Stimulated activated CD4-positive, alpha-beta T cell treated with anti-CD3 and anti-CD28 coated beads, Interleukin-15, amount 100 ng/mL, for 24 hours (primary cell): ENCODE data around the gene LIMK2.
"Not testable (repeated sequence)": the region's sequence is repeated elsewhere in the genome, so short reads cannot be mapped to it uniquely, and the experiment has no call there.

Experiments used
- DNase-seq: peaks from one replicate; pipeline ENCODE4 v3.0.0-alpha.2; 2020

LIMK2 gene

DNA sequence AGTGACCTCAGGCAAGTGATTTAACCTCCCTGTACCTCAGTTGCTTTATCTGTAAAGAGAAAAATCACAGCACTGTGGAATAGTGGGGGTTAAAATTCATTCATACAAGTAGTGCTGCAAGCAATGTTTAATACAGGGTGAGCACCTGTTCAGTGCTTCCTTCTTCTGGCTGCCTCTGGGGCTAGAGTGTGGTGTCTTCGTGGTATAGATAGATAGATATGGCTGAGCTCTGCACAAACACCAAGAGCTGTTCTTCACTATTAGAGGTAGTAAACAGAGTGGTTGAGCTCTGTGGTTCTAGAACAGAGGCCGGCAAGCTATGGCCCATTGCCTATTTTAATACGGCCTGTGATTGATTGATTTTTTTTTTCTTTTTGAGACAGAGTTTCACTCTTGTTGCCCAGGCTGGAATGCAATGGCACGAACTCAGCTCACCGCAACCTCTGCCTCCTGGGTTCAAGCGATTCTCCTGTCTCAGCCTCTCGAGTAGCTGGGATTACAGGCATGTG is 32.9 kb downstream of the LIMK2 start:
- no peak for DNase-seq

GRCh38 chr22:31245998-31246397 is 33.9 kb downstream of the LIMK2 start:
- not testable (repeated sequence) for DNase-seq

- DNase-seq = no peak
Observed at GRCh38 chr22:31246687-31247086, 34.6 kb downstream of the LIMK2 start.

DNA sequence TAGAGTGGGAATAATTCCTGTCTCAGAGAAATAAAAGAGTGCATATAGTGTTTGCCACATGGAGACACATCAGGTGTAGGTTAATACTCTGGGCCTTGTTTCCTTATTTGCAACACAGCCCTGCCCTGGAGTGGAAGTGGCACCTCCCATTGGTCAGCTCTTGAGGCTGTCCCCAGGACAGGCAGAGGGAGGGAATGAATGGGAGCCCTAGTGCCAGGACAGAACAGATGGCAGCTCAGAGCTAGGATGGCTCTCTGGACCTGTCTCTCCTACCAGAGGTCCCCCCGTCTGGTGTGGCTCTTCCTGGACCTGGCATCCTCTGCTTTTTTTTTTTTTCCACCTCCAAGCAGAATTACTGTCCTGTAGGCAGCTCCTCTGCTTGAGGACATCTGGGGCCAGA is 35.6 kb downstream of the LIMK2 start:
- DNase-seq = no peak

GRCh38 chr22:31248138-31248745 is 36.1 kb downstream of the LIMK2 start:
- peak; percentile 74 for DNase-seq

- no peak for DNase-seq
Observed at GRCh38 chr22:31248965-31249958, 37.2 kb downstream of the LIMK2 start.

- DNase-seq = no peak
Observed at GRCh38 chr22:31250740-31251600, 38.9 kb downstream of the LIMK2 start.

DNA sequence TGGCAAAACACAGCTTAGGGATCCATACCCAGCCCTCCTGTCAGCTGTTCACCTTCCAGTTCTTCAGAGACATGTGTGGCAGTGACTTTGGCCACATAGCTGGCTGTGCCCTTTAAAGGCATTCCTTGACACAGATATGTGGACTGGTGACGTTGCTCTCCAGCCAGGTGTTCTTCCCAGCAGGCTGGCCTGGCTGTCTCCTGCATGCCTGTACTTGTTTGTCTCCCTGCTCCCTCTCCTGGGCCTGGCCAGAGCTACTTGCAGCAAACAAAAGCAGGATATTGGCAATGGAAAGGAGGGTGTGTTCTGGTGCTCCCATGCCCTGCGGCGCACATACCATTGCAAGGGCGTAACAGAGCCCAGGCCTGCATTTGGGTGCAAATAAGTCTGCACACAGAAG is 41.9 kb downstream of the LIMK2 start:
- no peak for DNase-seq

DNA sequence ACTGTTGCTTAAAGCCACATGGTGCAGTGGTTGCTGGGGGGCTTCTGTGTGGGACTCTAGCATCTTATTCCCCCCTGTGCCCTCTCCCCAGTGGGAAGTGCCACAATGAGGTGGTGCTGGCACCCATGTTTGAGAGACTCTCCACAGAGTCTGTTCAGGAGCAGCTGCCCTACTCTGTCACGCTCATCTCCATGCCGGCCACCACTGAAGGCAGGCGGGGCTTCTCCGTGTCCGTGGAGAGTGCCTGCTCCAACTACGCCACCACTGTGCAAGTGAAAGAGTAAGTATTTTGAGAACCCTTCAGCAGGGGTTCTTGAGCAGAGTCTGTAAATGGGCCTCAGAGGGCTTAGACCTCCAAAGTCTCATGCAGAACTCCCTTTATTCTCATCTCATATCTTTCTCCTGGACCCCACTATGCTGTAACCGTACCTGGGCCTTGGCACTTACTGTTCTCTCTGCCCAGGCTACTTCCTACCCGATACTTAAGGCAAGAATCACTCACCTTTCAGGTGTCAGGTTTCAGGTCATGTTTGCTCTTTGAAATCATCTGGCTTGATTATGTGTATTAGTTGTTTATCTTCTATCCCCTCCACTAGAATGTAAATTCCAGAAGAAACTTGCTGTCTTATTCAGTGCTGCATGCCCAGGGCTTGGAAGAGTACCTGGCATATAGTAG is 47.8 kb downstream of the LIMK2 start:
- no peak for DNase-seq

- no peak for DNase-seq
Observed at GRCh38 chr22:31260474-31260856, 48.4 kb downstream of the LIMK2 start.

DNA sequence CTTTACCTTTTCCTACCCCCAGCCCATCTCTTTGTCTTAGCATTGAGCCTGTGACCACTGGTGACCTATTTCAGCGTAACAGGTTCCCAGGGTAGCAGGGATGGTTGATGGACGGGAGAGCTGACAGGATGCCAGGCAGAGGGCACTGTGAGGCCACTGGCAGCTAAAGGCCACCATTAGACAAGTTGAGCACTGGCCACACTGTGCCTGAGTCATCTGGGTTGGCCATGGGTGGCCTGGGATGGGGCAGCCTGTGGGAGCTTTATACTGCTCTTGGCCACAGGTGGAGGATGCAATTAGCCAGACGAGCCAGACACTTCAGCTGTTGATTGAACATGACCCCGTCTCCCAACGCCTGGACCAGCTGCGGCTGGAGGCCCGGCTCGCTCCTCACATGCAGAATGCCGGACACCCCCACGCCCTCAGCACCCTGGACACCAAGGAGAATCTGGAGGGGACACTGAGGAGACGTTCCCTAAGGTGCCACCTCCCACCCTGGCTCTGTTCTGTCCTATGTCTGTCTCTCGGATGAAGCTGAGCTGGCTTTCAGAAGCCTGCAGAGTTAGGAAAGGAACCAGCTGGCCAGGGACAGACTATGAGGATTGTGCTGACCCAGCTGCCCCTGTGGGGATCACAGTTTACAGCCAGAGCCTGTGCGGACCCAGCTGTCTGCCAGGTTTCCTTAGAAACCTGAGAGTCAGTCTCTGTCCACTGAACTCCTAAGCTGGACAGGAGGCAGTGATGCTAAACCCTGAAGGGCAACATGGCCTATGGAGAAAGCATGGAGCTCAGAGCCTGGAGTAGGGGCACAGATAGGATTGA is 50.4 kb downstream of the LIMK2 start:
- no peak for DNase-seq

DNA sequence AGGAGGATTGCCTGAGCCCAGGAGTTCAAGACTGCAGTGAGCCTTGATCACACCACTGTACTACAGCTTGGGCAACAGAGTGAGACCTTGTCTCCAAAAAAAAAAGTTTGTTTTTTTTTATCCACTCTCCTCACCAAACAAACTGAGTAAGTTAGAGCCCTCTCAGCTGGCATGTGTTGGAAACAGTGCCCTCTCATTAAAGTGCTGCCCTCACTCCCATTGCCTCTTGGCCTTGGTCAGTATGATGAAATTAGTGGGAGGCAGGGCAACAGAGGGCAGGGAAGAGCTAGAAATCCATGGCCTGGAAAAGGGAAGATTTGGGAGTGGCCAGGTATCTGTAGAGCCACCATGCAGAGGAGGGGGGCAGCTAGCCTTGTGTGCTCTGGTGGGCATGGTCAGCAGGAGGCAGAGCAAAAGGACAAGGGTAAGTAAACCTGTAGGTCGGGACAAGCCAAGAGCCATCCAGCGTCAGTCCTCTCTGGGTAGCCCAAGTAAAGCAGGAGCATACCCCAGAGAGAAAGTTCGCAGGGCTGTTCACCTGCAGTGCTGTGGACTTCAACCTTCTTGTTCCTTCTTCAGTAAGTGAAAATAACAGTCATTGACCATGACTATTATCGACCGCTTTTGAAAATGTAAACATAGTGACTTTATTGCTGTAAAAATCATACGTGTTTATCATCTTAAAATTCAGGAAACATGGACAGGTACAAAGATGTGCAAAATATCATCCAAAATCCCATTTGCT is 52.0 kb downstream of the LIMK2 start:
- no peak for DNase-seq

DNA sequence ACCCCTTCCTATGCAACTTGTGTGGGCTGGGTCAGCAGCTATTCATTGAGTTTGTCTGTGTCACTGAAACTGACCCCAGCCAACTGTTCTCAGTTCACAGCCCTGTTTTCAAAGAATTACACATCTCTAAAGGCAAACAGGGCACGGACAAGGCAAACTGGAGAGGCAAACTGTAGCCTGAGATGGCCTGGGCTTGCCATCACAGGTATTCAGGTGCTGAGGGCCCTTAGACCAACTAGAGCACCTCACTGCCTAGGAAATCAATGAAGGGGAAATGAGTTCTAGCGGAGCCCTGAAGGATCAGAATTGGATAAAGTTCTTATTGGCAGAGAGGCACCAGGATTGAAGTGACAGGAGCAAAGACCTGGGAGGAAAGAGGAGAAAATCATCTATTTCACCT is 56.2 kb downstream of the LIMK2 start:
- no peak for DNase-seq

DNA sequence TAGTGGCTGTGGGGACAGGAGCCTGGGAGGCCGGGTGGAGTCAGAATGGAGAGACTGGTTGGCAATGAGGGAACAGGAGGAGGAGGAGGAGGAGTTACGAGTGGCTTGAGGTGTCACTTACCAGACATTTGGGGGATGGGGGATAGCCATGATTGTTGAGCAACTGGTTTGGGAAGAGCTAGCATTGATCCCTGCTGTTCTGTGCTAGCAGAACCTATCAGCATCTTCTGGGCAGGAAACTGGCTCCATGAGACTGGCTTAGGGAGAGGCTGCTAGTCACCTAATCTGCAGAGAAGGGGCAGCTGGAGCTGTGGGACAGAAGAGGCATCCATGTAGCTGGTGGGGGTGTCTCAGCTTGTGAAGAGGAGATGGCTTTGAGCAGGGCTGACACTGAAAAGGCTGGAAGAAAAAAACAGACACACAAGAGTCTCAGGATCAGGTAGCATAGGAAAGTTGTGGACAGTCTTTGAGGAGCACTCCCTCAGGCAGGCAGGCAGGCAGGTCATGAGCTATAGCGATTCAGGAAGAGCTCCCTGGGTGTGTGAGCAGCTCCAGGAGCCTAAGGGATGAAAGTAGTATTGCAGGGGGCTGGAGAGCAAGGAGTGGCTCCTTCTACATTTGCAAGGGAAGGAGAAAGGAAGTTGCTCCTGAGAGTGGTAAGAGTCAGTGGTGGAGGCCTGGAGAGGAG is 57.9 kb downstream of the LIMK2 start:
- no peak for DNase-seq

GRCh38 chr22:31271026-31271425 is 58.9 kb downstream of the LIMK2 start:
- no peak for DNase-seq

DNA sequence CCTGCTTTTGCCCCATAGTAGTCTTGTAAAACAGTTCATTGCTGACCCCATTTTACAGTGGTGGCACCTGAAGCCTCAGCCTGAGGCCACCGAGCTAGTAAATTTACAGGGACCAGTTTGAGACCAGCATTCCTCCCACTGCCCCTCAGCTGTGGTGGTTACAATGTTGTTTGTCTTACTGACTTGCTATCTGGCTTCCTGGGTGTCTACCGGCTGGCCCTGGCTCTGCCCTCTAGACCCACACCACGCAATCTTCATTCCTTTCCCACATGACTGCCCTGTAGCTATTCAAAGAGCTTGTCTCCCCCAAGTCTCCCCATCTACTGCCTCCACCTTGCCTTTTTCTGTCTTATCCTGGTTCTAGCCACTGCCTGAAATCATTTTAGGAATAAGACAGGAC is 59.4 kb downstream of the LIMK2 start:
- no peak for DNase-seq

DNA sequence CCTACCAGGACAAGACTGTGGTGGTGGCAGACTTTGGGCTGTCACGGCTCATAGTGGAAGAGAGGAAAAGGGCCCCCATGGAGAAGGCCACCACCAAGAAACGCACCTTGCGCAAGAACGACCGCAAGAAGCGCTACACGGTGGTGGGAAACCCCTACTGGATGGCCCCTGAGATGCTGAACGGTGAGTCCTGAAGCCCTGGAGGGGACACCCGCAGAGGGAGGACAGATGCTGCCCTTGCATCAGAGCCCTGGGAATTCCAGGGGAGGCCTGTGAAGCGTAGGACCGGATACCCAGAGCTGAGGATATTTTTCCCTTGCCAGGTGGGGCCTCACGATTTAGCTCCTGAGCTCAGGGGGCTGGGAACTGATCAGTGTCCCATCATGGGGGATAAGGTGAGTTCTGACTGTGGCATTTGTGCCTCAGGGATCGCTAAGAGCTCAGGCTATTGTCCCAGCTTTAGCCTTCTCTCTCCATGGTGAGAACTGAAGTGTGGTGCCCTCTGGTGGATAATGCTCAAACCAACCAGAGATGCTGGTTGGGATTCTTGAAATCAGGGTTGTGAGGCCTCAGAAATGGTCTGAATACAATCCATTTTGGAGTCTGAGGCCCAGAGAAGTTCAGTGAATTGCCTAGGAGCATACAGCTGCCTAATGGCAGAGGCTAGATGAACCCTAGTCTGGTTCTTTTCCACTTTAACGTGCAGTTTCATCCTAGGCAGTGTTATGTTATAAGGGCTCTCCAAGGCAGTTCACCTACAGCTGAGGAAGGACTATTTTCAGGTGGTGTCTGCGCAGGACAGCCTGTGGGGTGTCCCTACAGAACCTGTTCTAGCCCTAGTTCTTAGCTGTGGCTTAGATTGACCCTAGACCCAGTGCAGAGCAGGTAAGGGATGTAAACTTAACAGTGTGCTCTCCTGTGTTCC is 60.7 kb downstream of the LIMK2 start:
- DNase-seq = peak; percentile 60

DNA sequence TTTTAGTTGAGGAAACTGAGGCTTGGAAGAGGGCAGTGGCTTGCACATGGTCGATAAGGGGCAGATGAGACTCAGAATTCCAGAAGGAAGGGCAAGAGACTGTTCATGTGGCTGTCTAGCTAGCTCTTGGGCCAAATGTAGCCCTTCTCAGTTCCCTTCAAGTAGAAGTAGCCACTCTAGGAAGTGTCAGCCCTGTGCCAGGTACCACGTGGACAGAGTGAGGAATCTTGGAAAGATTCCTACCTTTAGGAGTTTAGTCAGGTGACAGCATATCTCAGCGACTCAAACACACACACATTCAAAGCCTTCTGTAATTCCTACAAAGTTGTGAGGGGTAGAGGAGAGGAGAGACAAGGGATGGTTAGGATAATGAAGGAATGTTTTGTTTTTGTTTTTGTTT is 61.9 kb downstream of the LIMK2 start:
- DNase-seq = no peak

GRCh38 chr22:31275018-31275417 is 62.9 kb downstream of the LIMK2 start:
- DNase-seq = no peak
